Pancreas (tissue), 10 donors: ENCODE results near the gene AURKB. TPM values are rescaled to one million over a fixed set of nuclear protein-coding genes. Genes with fewer than 3 reads are reported as not detected.
A peak's percentile ranks its signal among the peaks of the same experiment; 100 is the strongest.

Experiments used
- ATAC-seq, 4 donors: fragments of 200-7000 bp; cut with Tn5 transposase; one replicate each; pipeline versions ENCODE4 v1.8.0 to v1.9.1; 2020; ENCODE audit warnings: mild to moderate bottlenecking in 4 of 4, moderate library complexity in 4 of 4
- DNase-seq, 6 donors: peaks; one replicate each; pipeline ENCODE4 v3.0.0-alpha.2; 2020
- FAIRE-seq: peaks from 2 replicates; lab custom pipeline; 2012; peaks lifted over from hg19 to GRCh38; lab: Jason Lieb, UNC
- H3K27ac ChIP-seq, 4 donors: fragments of 200-600 bp; sonication (generic); 1 replicate in 3 of 4; 2 replicates in 1 of 4; pipeline versions ENCODE4 v1.5.0 to v1.8.0; 2020
- H3K27me3 ChIP-seq, 4 donors: fragments of 200-600 bp; one replicate each; pipeline ENCODE4 v1.8.0; 2021
- H3K36me3 ChIP-seq, 3 donors: fragments of 200-600 bp; sonication (generic) in 1 of 3; one replicate each; pipeline versions ENCODE4 v1.5.0 to v1.8.0; 2020 to 2021
- H3K4me1 ChIP-seq, 3 donors: fragments of 200-600 bp; one replicate each; pipeline ENCODE4 v1.8.0; 2021
- H3K4me3 ChIP-seq, 4 donors: fragments of 200-600 bp; sonication (generic) in 2 of 4; one replicate each; pipeline versions ENCODE4 v1.5.0 to v1.8.0; 2020 to 2021
- H3K9me3 ChIP-seq, 4 donors: fragments of 200-600 bp; one replicate each; pipeline ENCODE4 v1.8.0; 2021
- CTCF ChIP-seq, 4 donors: fragments of 200-600 bp; sonication (generic) in 3 of 4; IDR thresholded peaks; one replicate each; pipeline versions ENCODE4 v1.5.0 to v1.8.0; 2021; ENCODE audit warnings: antibody characterized with exemption in 4 of 4
- WGBS, 2 donors: extraction: QIAGEN DNeasy Blood & Tissue Kit; methylation state at CpG; one replicate each; pipeline ENCODE4 v1.1.7; 2013; 5-methylcytosine and 5-hydroxymethylcytosine counted together
- intact Hi-C, 3 donors: fragments of 100-400 bp; cut with DNase I; formaldehyde crosslinking; loops; one replicate each; pipeline versions ENCODE4 v1.11.1 to v1.14.2; 2022
- polyA plus RNA-seq, 2 donors: library from polyadenylated mRNA; stranded (reverse); fragments of 200-250 nt; gene quantifications; one replicate each; pipeline ENCODE4 v1.2.3, GENCODE V29; 2013
- total RNA-seq, 6 donors: library from RNA; stranded (reverse); fragmentation: NEBNext Ultra II Directional in 4 of 6; extraction: Animal tissue kit (Norgen Biotek cat#: 25700) in 4 of 6; gene quantifications; one replicate each; pipeline versions ENCODE4 v1.2.1 to v1.2.4, GENCODE V29; 2021 to 2023
- donor health status: healthy with polysubstance abuse.
- donor health status: DM: no; HTN: no; CAD: no; lungs with moderate emphysema.
- donor health status: DM: no; HTN: no; CAD: no.
- donor health status: control.
- donor health status: control.
- donor health status: Bipolar disorder and iron deficiency.
- donor health status: DM: yes; HTN: yes; CAD: no.
- donor health status: DM: no; HTN: no; CAD: no.
- donor health status: DM: no; HTN: no; CAD: no.
- donor health status: DM: yes; HTN: yes; CAD: no.

AURKB gene
- total and polyA plus RNA-seq, 8 donors, result 0.40 to 2.0 (median 0.72) TPM; not detected in 3

- intact Hi-C loops, result loop anchor here in 2 of 3 donors (2.0 to 10.0 kb wide), 4 partner anchors 36 to 67 kb away; partner anchors contain the start of genes ALOXE3 (in 1 of the 2) and HES7 (in 1 of the 2)
- ATAC-seq (peak; percentile 44 to 65 (median 48)), FAIRE-seq (no peak), DNase-seq (peak; percentile 78 to 100 (median 96))
- peak overlapping the region; percentile 54 to 98 (median 81) for H3K27ac ChIP-seq
- WGBS, 2 donors, result 0% methylated on average over 44 of the region's 44 CpGs
- TF ChIP-seq CTCF (IDR thresholded peaks at IDR 0.05), result no peak
- peak overlapping the region; percentile 32 to 60 (median 54) for H3K4me3 ChIP-seq
- H3K27me3 ChIP-seq, result no peaks in the 10 kb centered on the region
- H3K4me1 ChIP-seq, result peaks cover 0 to 14% (median 13%) of the 10 kb centered on the region in 3 donors
- no peaks in the 10 kb centered on the region for H3K9me3 ChIP-seq
- no peaks in the 10 kb centered on the region for H3K36me3 ChIP-seq
These were observed 24.6 kb downstream of the AURKB start for GRCh38 chr17:8185582-8186445.

GRCh38 chr17:8176998-8177731 is 33.2 kb downstream of the AURKB start:
- no peak for TF ChIP-seq CTCF (IDR thresholded peaks at IDR 0.05)
- Histone ChIP-seq H3K27ac (peak overlapping the region in 2 of 4 donors; percentile 46 to 63), H3K27me3 (no peaks in the 10 kb centered on the region), H3K9me3 (no peaks in the 10 kb centered on the region), H3K4me1 (peaks cover 7 to 20% (median 7%) of the 10 kb centered on the region in 3 donors), H3K4me3 (peak overlapping the region in 2 of 4 donors; percentile 42 to 58), H3K36me3 (no peaks in the 10 kb centered on the region)
- peak in 2 of 6 donors; percentile 15 to 32 for DNase-seq
- FAIRE-seq, result no peak
- WGBS, 2 donors, result 72% methylated on average over 19 of the region's 19 CpGs
- intact Hi-C loops, result no loop called here
- no peak for ATAC-seq

- no peak for TF ChIP-seq CTCF (IDR thresholded peaks at IDR 0.05)
- 2 to 3% methylated on average over 56 of the region's 56 CpGs for WGBS, 2 donors
- Histone ChIP-seq H3K27ac (peak within 1 kb of the TSS; percentile 33 to 69 (median 54)), H3K27me3 (no peaks in the 10 kb centered on the region), H3K36me3 (no peaks in the 10 kb centered on the region), H3K4me3 (peak within 1 kb of the TSS; percentile 23 to 58 (median 34)), H3K9me3 (no peaks in the 10 kb centered on the region), H3K4me1 (peaks cover 7 to 20% (median 7%) of the 10 kb centered on the region in 3 donors)
- peak; percentile 83 to 95 (median 86) for DNase-seq
- intact Hi-C loops, result no loop called here
- peak; percentile 69 to 83 (median 80) for ATAC-seq
- no peak for FAIRE-seq
These were observed 34.0 kb downstream of the AURKB start, which contains the start of gene TMEM107 for GRCh38 chr17:8176197-8176940. TMEM107 (minus strand) TSS chr17:8176380; CDS start chr17:8176286, 94 bp downstream.

- H3K27ac ChIP-seq, result peak overlapping the region; percentile 33 to 69 (median 54)
These were observed 34.6 kb downstream of the AURKB start for GRCh38 chr17:8175795-8176196.

More at GRCh38 chr17:8175795-8176196, 34.6 kb downstream of the AURKB start:
- intact Hi-C loops, result no loop called here
- Histone ChIP-seq H3K4me1 (peaks cover 7 to 20% (median 7%) of the 10 kb centered on the region in 3 donors), H3K9me3 (no peaks in the 10 kb centered on the region), H3K27me3 (no peaks in the 10 kb centered on the region), H3K4me3 (peak overlapping the region; percentile 23 to 58 (median 34)), H3K36me3 (no peaks in the 10 kb centered on the region)
- 16 to 17% methylated on average over 11 of the region's 11 CpGs for WGBS, 2 donors
- FAIRE-seq (no peak), ATAC-seq (peak in 3 of 4 donors; percentile 1 to 12 (median 4)), DNase-seq (peak in 3 of 6 donors; percentile 38 to 62 (median 52))
- TF ChIP-seq CTCF (IDR thresholded peaks at IDR 0.05), result no peak
